HG03064 (cell line): Measurements from ENCODE around the gene GREM1.

Experiments used
- ATAC-seq: cut with Tn5 transposase; IDR thresholded peaks from one replicate; pipeline ENCODE4 v1.9.1; 2021; ENCODE audit warnings: low read depth; ENCODE audit not compliant: unreplicated experiment

GREM1 gene

GRCh38 chr15:32729700-32730395 lies 12.0 kb downstream of the GREM1 start:
- no peak for ATAC-seq

- ATAC-seq, result no peak
Observed at GRCh38 chr15:32730677-32731654, 13.2 kb downstream of the GREM1 start.

- ATAC-seq, result no peak
Observed at GRCh38 chr15:32732574-32733157, 14.9 kb downstream of the GREM1 start.

GRCh38 chr15:32733281-32733680 lies 15.5 kb downstream of the GREM1 start:
- no peak for ATAC-seq

- ATAC-seq, result no peak
Observed at GRCh38 chr15:32735989-32736700, 18.3 kb downstream of the GREM1 start.

- no peak for ATAC-seq
Observed at GRCh38 chr15:32736701-32737061, 18.9 kb downstream of the GREM1 start.

- ATAC-seq, result no peak
Observed at GRCh38 chr15:32737304-32737703, 19.5 kb downstream of the GREM1 start.

- no peak for ATAC-seq
Observed at GRCh38 chr15:32738666-32739065, 20.9 kb downstream of the GREM1 start.

- no peak for ATAC-seq
Observed at GRCh38 chr15:32739522-32740063, 21.8 kb downstream of the GREM1 start.

GRCh38 chr15:32743411-32744140 lies 25.8 kb downstream of the GREM1 start:
- no peak for ATAC-seq

GRCh38 chr15:32746116-32746857 lies 28.5 kb downstream of the GREM1 start:
- no peak for ATAC-seq

- ATAC-seq, result no peak
Observed at GRCh38 chr15:32747921-32748342, 30.1 kb downstream of the GREM1 start.

GRCh38 chr15:32750979-32751378 lies 33.2 kb downstream of the GREM1 start:
- ATAC-seq, result no peak

- ATAC-seq, result no peak
Observed at GRCh38 chr15:32757426-32757825, 39.6 kb downstream of the GREM1 start.

- no peak for ATAC-seq
Observed at GRCh38 chr15:32763295-32763694, 45.5 kb downstream of the GREM1 start.

GRCh38 chr15:32765236-32765635 lies 47.4 kb downstream of the GREM1 start:
- ATAC-seq, result no peak

- no peak for ATAC-seq
Observed at GRCh38 chr15:32766101-32766500, 48.3 kb downstream of the GREM1 start.

- no peak for ATAC-seq
Observed at GRCh38 chr15:32767236-32767635, 49.4 kb downstream of the GREM1 start.

- ATAC-seq, result no peak
Observed at GRCh38 chr15:32774022-32774421, 56.2 kb downstream of the GREM1 start.
